ENCODE measurements around the gene GALNT16.
"Not testable (repeated sequence)": the region's sequence is repeated elsewhere in the genome, so short reads cannot be mapped to it uniquely, and the experiment has no call there.

The GALNT16 gene

DNA sequence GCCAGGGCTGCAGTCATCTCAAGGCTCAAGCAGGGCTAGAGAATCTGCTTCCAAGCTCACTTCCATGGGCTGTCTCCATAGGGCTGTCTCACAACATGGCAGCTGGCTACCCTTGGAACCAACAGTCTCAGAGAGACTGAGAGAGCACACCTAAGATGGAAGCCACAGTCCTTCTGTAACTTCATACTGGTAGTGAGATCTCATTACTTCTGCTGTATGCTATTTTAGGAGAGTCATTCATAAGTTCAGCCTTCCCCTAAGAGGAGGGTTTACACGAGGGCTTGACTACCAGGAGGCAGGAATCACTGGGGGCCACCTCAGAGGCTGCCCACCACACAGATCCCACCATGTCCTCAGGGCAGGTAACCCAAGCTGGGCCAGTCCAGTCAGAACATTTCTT, 108.4 kb downstream of the GALNT16 start:
- no peak for DNase-seq

DNA sequence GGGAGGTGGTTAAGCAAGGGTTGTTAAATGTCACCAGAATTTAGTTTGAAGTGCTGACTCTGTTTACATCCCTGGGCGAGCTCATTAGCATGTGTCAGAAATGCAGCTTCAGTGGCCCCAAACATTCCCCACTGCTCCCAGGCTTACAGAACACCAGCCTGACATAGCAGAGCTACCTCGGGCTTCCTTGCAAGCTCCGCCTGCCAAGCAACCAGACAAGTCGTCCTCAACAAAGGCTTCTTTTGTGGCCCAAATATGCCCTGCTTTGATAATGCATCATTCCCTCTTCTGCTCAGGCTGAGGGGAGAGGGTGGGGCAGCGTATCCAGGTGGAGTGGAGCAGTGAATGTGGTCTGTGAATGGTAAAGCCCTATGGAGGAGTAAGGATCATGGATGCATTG, 110.1 kb downstream of the GALNT16 start:
- no peak for DNase-seq

DNA sequence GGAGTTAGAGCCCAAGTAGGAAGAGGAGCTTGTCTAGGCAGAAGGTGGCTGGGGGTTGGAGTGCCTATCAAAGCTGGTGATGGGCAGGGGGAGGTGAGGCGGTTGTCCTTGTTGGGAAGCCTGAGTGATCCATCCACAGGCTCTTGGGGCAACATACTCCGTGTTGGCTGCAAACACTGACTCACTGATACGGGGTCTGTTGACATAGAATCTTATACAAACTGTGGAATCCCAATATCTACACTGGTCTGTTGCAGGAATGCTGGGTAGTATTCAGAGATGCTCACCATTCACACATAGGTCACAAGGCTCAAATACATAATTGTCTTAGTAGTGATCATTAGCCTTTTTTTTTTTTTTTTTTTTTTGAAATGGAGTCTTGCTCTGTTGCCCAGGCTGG, 112.2 kb downstream of the GALNT16 start:
- no peak for DNase-seq

DNA sequence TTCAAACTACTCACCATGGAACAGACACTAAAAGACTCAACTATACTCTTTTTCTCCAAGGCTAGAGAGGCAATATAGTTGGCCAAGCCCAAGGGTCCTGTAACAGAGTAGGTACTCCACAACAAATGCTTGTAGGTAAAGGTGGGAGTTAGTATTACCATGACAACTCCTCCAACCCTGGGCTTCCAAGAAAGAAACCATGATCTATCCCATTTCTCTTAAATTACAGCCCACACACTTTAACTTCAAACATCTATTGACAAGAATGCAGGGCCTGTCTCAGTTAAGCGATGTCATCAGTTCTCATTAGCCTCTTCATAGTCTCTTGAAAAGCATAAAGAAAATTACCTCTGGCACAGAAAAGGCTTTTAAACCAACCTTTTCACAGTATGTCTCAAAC, 113.1 kb downstream of the GALNT16 start:
- no peak for DNase-seq

DNA sequence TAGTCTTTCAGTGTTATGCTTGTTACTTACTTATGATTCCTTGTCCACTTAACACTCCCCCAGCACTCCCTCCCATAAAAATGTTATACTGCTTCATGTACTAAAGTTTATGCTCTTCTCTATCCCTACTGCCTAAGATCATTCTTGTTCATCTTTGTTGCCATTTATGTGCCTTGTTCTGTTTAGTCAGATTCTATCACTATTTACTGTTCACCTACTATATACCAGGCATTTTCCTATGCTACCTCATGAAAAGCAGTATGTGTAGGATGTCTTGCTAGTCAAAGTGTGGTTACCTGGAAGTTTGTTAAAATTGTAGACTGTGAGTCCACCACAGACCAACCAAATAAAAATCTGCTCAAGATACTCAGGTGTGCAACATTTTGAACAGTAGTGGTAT, 114.3 kb downstream of the GALNT16 start:
- DNase-seq: no peak

GRCh38 chr14:69375182-69375581, 115.2 kb downstream of the GALNT16 start:
- DNase-seq: no peak

- no peak for DNase-seq
Measured at GRCh38 chr14:69375722-69376121, 115.8 kb downstream of the GALNT16 start.

- DNase-seq: no peak
Measured at GRCh38 chr14:69376439-69376838, 116.5 kb downstream of the GALNT16 start.

DNA sequence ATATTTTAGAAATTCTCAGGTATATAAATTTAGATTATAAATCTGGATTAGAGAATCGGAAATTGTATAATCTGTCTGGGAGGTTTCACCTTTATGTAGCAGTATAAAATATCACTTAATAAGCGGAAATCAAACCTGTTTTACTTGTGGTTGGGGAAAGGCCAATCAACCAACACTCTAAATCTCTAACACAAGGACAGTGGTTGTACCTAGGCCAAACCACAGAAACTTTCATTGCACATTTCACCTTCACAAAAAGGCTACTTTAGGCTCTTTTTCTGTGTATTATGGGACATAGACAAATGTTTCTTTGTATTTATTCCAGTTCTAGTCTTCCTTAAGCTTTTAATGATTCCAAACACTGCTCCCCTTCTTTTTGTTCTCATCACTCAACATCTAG, 118.3 kb downstream of the GALNT16 start:
- DNase-seq: no peak

GRCh38 chr14:69387311-69387710, 127.4 kb downstream of the GALNT16 start:
- no peak for DNase-seq

- not testable (repeated sequence) for DNase-seq
Measured at GRCh38 chr14:69391400-69391799, 131.4 kb downstream of the GALNT16 start.

GRCh38 chr14:69392481-69392880, 132.5 kb downstream of the GALNT16 start:
- DNase-seq: no peak

DNA sequence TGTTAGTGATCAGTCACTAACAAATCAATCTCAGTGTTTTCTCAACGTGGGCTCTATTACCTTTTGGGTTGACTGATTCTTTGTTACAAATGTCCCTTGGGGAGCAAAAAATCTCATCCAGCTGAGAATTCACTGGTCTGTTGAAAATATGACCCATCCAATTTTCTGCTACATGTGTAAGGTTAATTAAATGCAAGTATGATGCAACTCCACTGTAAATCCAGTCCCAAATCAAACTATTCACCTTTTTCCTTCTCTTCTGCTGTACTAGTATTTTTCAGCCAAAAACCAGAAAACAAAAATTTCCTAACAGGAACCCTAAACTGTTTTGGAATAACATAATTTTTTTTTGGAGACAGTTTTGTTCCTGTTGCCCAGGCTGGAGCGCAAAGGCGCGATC, 136.0 kb downstream of the GALNT16 start:
- no peak for DNase-seq

GRCh38 chr14:69398053-69398817, 138.3 kb downstream of the GALNT16 start, which contains the start of the genes ERH and SLC39A9:
TSS of gene ERH (minus strand) at chr14:69398299. CDS start at chr14:69398233, 66 bp downstream.
TSS of gene SLC39A9 (plus strand) at chr14:69398692. CDS start at chr14:69399370, 678 bp downstream.
- peak; percentile 90 for DNase-seq

GRCh38 chr14:69398818-69399210, 138.9 kb downstream of the GALNT16 start:
- no peak for DNase-seq

DNA sequence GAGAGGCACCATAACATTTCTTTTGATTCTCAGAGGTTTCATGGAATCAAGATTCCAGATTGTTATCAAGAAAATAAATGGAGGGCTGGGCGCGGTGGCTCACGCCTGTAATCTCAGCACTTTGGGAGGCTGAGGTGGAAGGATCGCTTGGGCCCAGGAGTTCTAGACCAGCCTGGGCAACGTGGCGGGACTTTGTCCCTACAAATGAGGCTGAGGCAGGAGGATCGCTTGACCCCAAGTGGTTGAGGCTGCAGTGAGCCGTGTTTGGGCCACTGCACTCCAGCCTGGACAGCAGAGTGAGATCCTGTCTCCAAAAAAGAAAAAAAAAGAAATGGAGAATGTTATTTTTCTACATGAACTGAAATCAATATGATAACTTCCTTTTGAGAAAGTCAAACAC, 139.8 kb downstream of the GALNT16 start:
- no peak for DNase-seq

DNA sequence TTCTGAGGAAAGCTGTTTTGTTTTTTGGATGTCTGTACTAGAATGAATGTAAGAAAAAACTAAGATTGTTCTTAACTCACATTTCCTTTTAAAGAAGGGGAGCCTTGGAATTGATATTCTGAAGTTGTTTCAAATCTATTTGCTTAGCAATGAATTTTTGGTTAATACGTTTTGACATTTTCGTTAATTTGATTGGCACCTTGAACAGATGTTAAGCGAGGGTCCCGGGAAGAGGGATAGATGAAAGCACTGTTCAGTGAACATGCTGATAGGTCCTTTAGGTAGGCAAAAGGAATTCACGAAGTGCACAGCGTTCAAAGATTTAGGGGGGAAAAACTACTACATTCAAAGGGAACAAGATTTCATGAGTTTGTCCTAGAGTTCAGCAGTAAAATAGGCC, 140.2 kb downstream of the GALNT16 start:
- DNase-seq: no peak

GRCh38 chr14:69401841-69402240, 141.9 kb downstream of the GALNT16 start:
- DNase-seq: no peak

DNA sequence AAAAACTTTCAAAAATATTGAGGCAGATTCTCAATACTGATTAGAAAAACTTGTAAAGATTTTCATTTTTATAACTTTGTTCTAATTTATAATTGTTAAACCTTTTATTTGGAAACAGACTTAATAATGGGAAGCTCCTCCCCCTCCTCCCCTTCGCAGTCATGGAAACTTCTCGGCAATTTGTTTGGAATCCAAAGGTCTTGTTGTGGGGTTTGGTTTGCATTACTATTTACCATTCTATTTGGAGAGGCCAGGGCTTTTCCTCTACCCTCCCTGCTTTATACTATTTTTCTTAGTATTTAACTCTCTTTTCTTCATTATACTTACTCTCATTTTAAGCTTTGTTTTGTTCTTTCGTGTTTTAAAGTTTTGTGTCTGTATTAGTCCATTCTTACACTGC, 144.5 kb downstream of the GALNT16 start:
- DNase-seq: no peak

DNA sequence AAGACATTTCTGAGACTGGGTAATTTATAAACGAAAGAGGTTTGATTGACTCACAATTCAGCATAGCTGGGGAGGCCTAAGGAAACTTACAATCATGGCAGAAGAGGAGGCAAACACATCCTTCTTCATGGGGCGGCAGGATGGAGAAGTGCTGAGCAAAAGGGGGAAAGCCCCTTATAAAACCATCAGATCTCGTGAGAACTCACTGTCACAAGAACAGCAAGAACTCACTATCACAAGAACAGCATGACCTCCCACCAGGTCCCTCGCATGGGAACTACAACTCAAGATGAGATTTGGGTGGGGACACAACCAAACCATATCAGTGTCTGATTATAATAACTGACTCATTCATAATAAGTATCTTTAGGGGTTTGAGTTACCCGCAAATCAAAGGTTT, 144.9 kb downstream of the GALNT16 start:
- no peak for DNase-seq

DNA sequence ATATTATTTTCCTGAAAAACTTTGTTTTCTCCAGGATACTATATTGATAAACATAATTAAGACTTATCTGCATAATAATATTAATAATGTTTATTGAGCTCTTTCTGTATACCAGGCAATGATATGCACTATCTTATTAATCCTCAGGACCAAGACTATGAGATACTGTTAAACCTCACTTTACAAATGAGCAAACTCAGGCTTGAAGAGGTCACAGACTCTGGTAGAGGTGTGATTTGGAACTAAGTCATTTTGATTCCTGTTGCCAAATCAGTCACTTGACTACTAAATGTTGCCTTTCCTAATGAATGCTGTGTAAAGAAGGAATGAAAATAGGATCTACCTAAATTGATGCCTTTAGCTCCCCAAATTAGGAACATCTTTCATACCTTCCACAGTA, 145.8 kb downstream of the GALNT16 start:
- DNase-seq: no peak
